Measurements from ENCODE around the gene TYW1. TPM values are rescaled to one million over a fixed set of nuclear protein-coding genes. Genes with fewer than 3 reads are reported as not detected.
"Not testable (repeated sequence)": the region's sequence is repeated elsewhere in the genome, so short reads cannot be mapped to it uniquely, and the experiment has no call there.

The TYW1 gene
- total RNA-seq, 1 experiment from 2014 or later: 24.5 TPM

DNA sequence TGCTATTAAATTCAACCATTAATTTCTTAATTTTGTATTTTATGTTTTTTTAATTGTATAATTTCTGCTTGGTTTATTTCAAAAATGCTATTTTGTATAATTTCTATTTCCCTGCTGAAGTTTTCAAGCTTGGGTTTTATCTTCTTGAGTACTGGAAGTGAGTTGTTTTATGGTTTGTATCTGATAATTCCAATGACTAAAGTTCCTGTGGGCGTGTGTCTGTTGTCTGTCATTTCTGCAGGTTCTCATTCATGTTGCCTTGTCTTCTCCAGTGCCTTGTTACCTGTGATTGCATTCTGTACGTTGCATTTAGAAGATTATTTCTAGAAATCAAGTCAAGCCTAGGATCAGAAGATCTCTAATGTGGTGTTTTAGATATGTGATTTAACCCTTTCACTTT, 199.5 kb downstream of the TYW1 start:
- POLR2A ChIA-PET; in situ Hi-C loops (cut with HindIII; ENCODE audit: low pct_unique_long_range_greater_than_20kb, low sequenced_read_pairs); H3K4me1 ChIP-seq (ENCODE audit: control insufficient read depth, insufficient read depth, low read length); H3K27me3 ChIP-seq (ENCODE audit: control insufficient read depth, insufficient read depth, low read length); H3K27ac ChIP-seq (ENCODE audit: low read length); ATAC-seq; intact Hi-C loops (cut with micrococcal nuclease; ENCODE audit: unreplicated experiment); H3K9me3 ChIP-seq (ENCODE audit: control insufficient read depth, insufficient read depth, low read depth, low read length); H3K36me3 ChIP-seq (ENCODE audit: control insufficient read depth, insufficient read depth, low read length); CTCF ChIA-PET; H3K4me3 ChIP-seq (ENCODE audit: low read depth in 2 of 2, low read length in 2 of 2); DNase-seq (ENCODE audit: low read depth, low spot score); BruUV-seq (replicated peaks): not testable (repeated sequence)

DNA sequence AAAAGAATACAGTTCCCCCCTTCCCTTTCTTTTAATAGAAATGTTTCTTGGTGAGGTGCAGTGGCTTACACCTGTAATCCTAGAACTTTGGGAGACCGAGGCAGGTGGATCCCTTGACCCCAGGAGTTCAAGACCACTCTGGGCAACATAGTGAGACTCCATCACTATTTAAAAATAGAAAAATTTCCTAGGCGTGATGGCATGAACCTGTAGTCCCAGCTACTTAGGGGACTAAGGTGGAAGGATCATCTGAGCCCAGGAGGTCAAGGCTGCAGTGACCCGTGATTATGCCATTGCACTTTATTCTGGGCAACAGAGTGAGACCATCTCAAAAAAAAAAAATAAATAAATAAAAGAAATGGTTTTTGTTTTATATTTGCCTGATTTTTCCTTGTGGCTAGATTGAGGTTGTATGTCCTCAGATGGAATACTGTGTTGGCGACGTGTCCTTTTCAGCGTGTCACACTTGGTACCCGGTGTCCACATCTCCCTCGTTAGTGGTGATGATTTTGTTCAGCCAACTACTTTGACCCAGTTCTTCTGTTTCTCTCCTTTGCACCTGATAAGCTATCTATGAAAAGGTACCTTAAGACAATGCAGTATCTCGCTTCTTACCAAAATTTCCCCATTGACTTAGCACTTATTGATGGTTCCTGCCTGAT, 202.4 kb downstream of the TYW1 start:
- H3K9me3 ChIP-seq (ENCODE audit: control insufficient read depth, insufficient read depth, low read depth, low read length); H3K27ac ChIP-seq (ENCODE audit: low read length); BruUV-seq (replicated peaks); in situ Hi-C loops (cut with HindIII; ENCODE audit: low pct_unique_long_range_greater_than_20kb, low sequenced_read_pairs); H3K36me3 ChIP-seq (ENCODE audit: control insufficient read depth, insufficient read depth, low read length); intact Hi-C loops (cut with micrococcal nuclease; ENCODE audit: unreplicated experiment); CTCF ChIA-PET; DNase-seq (ENCODE audit: low read depth, low spot score); H3K4me1 ChIP-seq (ENCODE audit: control insufficient read depth, insufficient read depth, low read length); ATAC-seq; H3K27me3 ChIP-seq (ENCODE audit: control insufficient read depth, insufficient read depth, low read length); H3K4me3 ChIP-seq (ENCODE audit: low read depth in 2 of 2, low read length in 2 of 2); POLR2A ChIA-PET: not testable (repeated sequence)

DNA sequence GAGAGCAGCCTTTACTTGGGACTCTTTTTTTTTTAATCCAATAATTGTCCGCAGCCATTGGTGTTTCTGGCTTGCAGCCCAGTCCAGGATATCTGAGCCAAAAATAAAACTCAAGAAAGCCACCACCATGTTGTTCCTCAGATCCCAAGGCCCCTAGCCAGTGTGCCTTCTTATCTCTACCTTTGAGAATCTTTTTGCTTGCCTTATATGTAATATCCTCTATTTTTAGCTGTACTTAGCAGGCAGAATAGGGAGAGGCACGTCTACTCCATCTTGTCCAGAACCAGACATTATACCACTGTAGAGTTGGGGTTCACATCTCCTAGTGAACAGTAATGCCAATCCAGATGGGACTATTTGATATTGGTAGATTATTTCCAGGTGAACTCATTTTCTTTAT, 209.1 kb downstream of the TYW1 start:
- BruUV-seq (replicated peaks); H3K27me3 ChIP-seq (ENCODE audit: control insufficient read depth, insufficient read depth, low read length); H3K27ac ChIP-seq (ENCODE audit: low read length); H3K36me3 ChIP-seq (ENCODE audit: control insufficient read depth, insufficient read depth, low read length); intact Hi-C loops (cut with micrococcal nuclease; ENCODE audit: unreplicated experiment); POLR2A ChIA-PET; in situ Hi-C loops (cut with HindIII; ENCODE audit: low pct_unique_long_range_greater_than_20kb, low sequenced_read_pairs); H3K4me3 ChIP-seq (ENCODE audit: low read depth in 2 of 2, low read length in 2 of 2); H3K4me1 ChIP-seq (ENCODE audit: control insufficient read depth, insufficient read depth, low read length); H3K9me3 ChIP-seq (ENCODE audit: control insufficient read depth, insufficient read depth, low read depth, low read length); ATAC-seq; DNase-seq (ENCODE audit: low read depth, low spot score); CTCF ChIA-PET: not testable (repeated sequence)

GRCh38 chr7:67206452-67206851, 209.8 kb downstream of the TYW1 start:
- in situ Hi-C loops (cut with HindIII; ENCODE audit: low pct_unique_long_range_greater_than_20kb, low sequenced_read_pairs) (no loop called here), intact Hi-C loops (cut with micrococcal nuclease; ENCODE audit: unreplicated experiment) (no loop called here)
- ChIA-PET POLR2A (no interaction called here), CTCF (no interaction called here)
- no peak overlapping the region for H3K27ac ChIP-seq (ENCODE audit: low read length)
- ATAC-seq (no peak), DNase-seq (ENCODE audit: low read depth, low spot score) (no peak)
- no peak overlapping the region for H3K4me3 ChIP-seq (ENCODE audit: low read depth in 2 of 2, low read length in 2 of 2)
- H3K9me3 ChIP-seq (ENCODE audit: control insufficient read depth, insufficient read depth, low read depth, low read length): no peaks in the 10 kb centered on the region
- H3K4me1 ChIP-seq (ENCODE audit: control insufficient read depth, insufficient read depth, low read length): no peaks in the 10 kb centered on the region
- H3K36me3 ChIP-seq (ENCODE audit: control insufficient read depth, insufficient read depth, low read length): no peaks in the 10 kb centered on the region
- TF ChIP-seq SIN3A (IDR thresholded peaks at IDR 0.05; ENCODE audit: borderline replicate concordance, insufficient read depth, low read depth, low read length) (no peak), POLR2AphosphoS5 (IDR thresholded peaks at IDR 0.05; ENCODE audit: low read depth, low read length) (no peak), TCF7L2 (IDR thresholded peaks at IDR 0.05; ENCODE audit: low read depth, low read length) (no peak)
- TF ChIP-seq, protein P1, sequence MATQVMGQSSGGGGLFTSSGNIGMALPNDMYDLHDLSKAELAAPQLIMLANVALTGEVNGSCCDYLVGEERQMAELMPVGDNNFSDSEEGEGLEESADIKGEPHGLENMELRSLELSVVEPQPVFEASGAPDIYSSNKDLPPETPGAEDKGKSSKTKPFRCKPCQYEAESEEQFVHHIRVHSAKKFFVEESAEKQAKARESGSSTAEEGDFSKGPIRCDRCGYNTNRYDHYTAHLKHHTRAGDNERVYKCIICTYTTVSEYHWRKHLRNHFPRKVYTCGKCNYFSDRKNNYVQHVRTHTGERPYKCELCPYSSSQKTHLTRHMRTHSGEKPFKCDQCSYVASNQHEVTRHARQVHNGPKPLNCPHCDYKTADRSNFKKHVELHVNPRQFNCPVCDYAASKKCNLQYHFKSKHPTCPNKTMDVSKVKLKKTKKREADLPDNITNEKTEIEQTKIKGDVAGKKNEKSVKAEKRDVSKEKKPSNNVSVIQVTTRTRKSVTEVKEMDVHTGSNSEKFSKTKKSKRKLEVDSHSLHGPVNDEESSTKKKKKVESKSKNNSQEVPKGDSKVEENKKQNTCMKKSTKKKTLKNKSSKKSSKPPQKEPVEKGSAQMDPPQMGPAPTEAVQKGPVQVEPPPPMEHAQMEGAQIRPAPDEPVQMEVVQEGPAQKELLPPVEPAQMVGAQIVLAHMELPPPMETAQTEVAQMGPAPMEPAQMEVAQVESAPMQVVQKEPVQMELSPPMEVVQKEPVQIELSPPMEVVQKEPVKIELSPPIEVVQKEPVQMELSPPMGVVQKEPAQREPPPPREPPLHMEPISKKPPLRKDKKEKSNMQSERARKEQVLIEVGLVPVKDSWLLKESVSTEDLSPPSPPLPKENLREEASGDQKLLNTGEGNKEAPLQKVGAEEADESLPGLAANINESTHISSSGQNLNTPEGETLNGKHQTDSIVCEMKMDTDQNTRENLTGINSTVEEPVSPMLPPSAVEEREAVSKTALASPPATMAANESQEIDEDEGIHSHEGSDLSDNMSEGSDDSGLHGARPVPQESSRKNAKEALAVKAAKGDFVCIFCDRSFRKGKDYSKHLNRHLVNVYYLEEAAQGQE (IDR thresholded peaks at IDR 0.05; ENCODE audit: insufficient read depth in 1 of 2, low read depth in 2 of 2, low read length in 1 of 2): no peak
- TF ChIP-seq, protein P2, sequence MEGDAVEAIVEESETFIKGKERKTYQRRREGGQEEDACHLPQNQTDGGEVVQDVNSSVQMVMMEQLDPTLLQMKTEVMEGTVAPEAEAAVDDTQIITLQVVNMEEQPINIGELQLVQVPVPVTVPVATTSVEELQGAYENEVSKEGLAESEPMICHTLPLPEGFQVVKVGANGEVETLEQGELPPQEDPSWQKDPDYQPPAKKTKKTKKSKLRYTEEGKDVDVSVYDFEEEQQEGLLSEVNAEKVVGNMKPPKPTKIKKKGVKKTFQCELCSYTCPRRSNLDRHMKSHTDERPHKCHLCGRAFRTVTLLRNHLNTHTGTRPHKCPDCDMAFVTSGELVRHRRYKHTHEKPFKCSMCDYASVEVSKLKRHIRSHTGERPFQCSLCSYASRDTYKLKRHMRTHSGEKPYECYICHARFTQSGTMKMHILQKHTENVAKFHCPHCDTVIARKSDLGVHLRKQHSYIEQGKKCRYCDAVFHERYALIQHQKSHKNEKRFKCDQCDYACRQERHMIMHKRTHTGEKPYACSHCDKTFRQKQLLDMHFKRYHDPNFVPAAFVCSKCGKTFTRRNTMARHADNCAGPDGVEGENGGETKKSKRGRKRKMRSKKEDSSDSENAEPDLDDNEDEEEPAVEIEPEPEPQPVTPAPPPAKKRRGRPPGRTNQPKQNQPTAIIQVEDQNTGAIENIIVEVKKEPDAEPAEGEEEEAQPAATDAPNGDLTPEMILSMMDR (IDR thresholded peaks at IDR 0.05): no peak
- H3K27me3 ChIP-seq (ENCODE audit: control insufficient read depth, insufficient read depth, low read length): no peaks in the 10 kb centered on the region
- BruUV-seq (replicated peaks): no TSS peak

- in situ Hi-C loops (cut with HindIII; ENCODE audit: low pct_unique_long_range_greater_than_20kb, low sequenced_read_pairs); H3K4me3 ChIP-seq (ENCODE audit: low read depth in 2 of 2, low read length in 2 of 2); H3K36me3 ChIP-seq (ENCODE audit: control insufficient read depth, insufficient read depth, low read length); H3K9me3 ChIP-seq (ENCODE audit: control insufficient read depth, insufficient read depth, low read depth, low read length); intact Hi-C loops (cut with micrococcal nuclease; ENCODE audit: unreplicated experiment); POLR2A ChIA-PET; H3K4me1 ChIP-seq (ENCODE audit: control insufficient read depth, insufficient read depth, low read length); DNase-seq (ENCODE audit: low read depth, low spot score); ATAC-seq; CTCF ChIA-PET; BruUV-seq (replicated peaks); H3K27me3 ChIP-seq (ENCODE audit: control insufficient read depth, insufficient read depth, low read length); H3K27ac ChIP-seq (ENCODE audit: low read length): not testable (repeated sequence)
These were observed 212.0 kb downstream of the TYW1 start for GRCh38 chr7:67208656-67209055.

Data from Panc1 (cell line).